ENCODE data around the gene OR13G1. TPM values are rescaled to one million over a fixed set of nuclear protein-coding genes. Genes with fewer than 3 reads are reported as not detected.
"Not testable (repeated sequence)": the region's sequence is repeated elsewhere in the genome, so short reads cannot be mapped to it uniquely, and the experiment has no call there.

Gene OR13G1
- not detected for total RNA-seq
- long read RNA-seq: 0 reads

GRCh38 chr1:247679639-247680038 is at the start of gene OR13G1:
Gene OR13G1, minus strand, starts transcription at chr1:247679739. Its CDS starts 6,698 bp downstream, at chr1:247673041.
- 62% methylated on average over 1 of the region's 1 CpG for WGBS (ENCODE audit: insufficient coverage, low coverage, low lambda C conversion rate, missing lambda C conversion rate)
- intact Hi-C loops (cut with DNase I): no loop called here
- H3K36me3 ChIP-seq: no peaks in the 10 kb centered on the region
- H3K4me1 ChIP-seq: no peaks in the 10 kb centered on the region
- TF ChIP-seq POLR2A (IDR thresholded peaks at IDR 0.05): no peak
- TF ChIP-seq, protein P1, sequence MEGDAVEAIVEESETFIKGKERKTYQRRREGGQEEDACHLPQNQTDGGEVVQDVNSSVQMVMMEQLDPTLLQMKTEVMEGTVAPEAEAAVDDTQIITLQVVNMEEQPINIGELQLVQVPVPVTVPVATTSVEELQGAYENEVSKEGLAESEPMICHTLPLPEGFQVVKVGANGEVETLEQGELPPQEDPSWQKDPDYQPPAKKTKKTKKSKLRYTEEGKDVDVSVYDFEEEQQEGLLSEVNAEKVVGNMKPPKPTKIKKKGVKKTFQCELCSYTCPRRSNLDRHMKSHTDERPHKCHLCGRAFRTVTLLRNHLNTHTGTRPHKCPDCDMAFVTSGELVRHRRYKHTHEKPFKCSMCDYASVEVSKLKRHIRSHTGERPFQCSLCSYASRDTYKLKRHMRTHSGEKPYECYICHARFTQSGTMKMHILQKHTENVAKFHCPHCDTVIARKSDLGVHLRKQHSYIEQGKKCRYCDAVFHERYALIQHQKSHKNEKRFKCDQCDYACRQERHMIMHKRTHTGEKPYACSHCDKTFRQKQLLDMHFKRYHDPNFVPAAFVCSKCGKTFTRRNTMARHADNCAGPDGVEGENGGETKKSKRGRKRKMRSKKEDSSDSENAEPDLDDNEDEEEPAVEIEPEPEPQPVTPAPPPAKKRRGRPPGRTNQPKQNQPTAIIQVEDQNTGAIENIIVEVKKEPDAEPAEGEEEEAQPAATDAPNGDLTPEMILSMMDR (IDR thresholded peaks at IDR 0.05): no peak
- no peak within 1 kb of the TSS for H3K27ac ChIP-seq
- no peak for DNase-seq
- no peaks in the 10 kb centered on the region for H3K27me3 ChIP-seq
- no peak within 1 kb of the TSS for H3K4me3 ChIP-seq
- ATAC-seq: no peak
- no peaks in the 10 kb centered on the region for H3K9me3 ChIP-seq

- Histone ChIP-seq H3K9me3 (no peaks in the 10 kb centered on the region), H3K4me1 (no peaks in the 10 kb centered on the region), H3K27ac (no peak overlapping the region), H3K27me3 (no peaks in the 10 kb centered on the region), H3K36me3 (no peaks in the 10 kb centered on the region), H3K4me3 (no peak overlapping the region)
- no peak for TF ChIP-seq POLR2A (IDR thresholded peaks at IDR 0.05)
- TF ChIP-seq, protein P1 (IDR thresholded peaks at IDR 0.05): no peak
- DNase-seq (no peak), ATAC-seq (no peak)
- WGBS (ENCODE audit: insufficient coverage, low coverage, low lambda C conversion rate, missing lambda C conversion rate): 41% methylated on average over 4 of the region's 4 CpGs
- intact Hi-C loops (cut with DNase I): no loop called here
Measured at GRCh38 chr1:247721222-247721621, 41.7 kb upstream of the OR13G1 start.

DNA sequence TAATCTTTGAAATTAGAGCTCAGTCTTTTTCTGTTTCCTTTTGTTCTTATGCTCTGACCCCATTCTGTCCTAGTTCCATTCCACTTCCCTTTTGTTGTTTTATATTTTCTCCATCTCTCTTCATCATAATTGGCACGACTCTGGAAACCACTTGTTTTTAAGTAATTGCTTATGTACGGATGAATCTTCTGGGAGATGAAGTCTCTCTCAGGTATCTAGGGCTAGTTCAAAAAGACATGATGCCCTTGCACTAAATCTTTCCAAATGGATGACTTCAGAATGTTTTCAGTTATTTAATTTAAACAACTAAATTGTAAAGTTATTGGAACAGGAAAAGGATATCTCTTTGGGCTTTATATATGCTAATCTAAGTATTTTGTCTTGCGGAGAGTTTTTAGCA is 37.0 kb upstream of the OR13G1 start, which contains the start of gene OR6F1:
OR6F1 (minus strand) TSS at position 101 of the 400 bp plus-strand sequence. CDS start 3,891 bp downstream, outside the sequence.
- Histone ChIP-seq H3K4me1 (no peaks in the 10 kb centered on the region), H3K27me3 (no peaks in the 10 kb centered on the region), H3K27ac (no peak within 1 kb of the TSS), H3K9me3 (no peaks in the 10 kb centered on the region), H3K36me3 (no peaks in the 10 kb centered on the region), H3K4me3 (no peak within 1 kb of the TSS)
- TF ChIP-seq, protein P1 (IDR thresholded peaks at IDR 0.05): no peak
- TF ChIP-seq POLR2A (IDR thresholded peaks at IDR 0.05): no peak
- WGBS (ENCODE audit: insufficient coverage, low coverage, low lambda C conversion rate, missing lambda C conversion rate): 49% methylated on average over 3 of the region's 3 CpGs
- DNase-seq (no peak), ATAC-seq (no peak)
- intact Hi-C loops (cut with DNase I): no loop called here

DNA sequence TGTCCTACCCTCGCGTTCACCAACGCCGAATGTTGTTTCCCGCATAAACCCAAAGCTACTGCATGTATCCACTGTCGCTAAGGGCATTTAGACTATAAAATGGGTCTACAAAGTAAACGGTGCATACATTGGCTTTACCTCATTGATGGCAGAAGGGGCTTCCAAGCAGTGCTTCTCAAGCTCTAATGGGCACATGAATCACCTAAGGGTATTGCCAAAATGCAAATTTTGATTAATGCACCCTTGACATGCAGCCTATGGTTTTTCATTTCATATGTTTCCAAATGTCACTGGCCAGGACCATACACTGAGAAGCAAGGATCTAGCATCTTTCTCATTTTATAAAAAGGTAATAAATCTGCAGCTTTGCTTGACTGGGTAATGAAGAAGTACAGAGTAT is 34.2 kb upstream of the OR13G1 start:
- no peaks in the 10 kb centered on the region for H3K36me3 ChIP-seq
- no peaks in the 10 kb centered on the region for H3K27me3 ChIP-seq
- H3K27ac ChIP-seq: no peak overlapping the region

DNA sequence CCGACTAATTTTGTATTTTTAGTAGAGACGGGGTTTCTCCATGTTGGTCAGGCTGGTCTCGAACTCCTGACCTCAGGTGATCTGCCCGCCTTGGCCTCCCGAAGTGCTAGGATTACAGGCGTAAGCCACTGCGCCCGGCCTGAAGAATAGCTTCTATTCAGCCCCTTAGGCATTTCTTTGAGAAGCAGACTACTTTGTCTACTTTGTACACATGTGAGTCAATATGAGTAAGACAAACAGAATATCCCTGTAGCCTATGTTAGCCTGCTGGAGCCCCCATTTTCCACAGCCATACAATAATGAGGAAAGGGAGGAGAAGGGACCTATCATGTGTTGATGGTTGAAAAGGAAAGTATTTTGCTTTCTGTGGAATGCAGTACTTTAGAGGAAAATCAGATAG is 31.1 kb upstream of the OR13G1 start:
- H3K27ac ChIP-seq; H3K9me3 ChIP-seq; H3K4me1 ChIP-seq; H3K27me3 ChIP-seq; ATAC-seq; intact Hi-C loops (cut with DNase I); H3K36me3 ChIP-seq; DNase-seq; H3K4me3 ChIP-seq: not testable (repeated sequence)
- WGBS (ENCODE audit: insufficient coverage, low coverage, low lambda C conversion rate, missing lambda C conversion rate): 46% methylated on average over 6 of the region's 8 CpGs

More for the DNA sequence above, 34.2 kb upstream of the OR13G1 start:
- TF ChIP-seq, protein P1 (IDR thresholded peaks at IDR 0.05): no peak
- no peak overlapping the region for H3K4me3 ChIP-seq
- 69% methylated on average over 7 of the region's 7 CpGs for WGBS (ENCODE audit: insufficient coverage, low coverage, low lambda C conversion rate, missing lambda C conversion rate)
- H3K4me1 ChIP-seq: no peaks in the 10 kb centered on the region
- H3K9me3 ChIP-seq: no peaks in the 10 kb centered on the region
- ATAC-seq (no peak), DNase-seq (no peak)
- intact Hi-C loops (cut with DNase I): no loop called here

All from right lobe of liver (tissue), 6 donors.